Endothelial cell of umbilical vein (primary cell): ENCODE data around the gene SH3RF3. TPM values are rescaled to one million over a fixed set of nuclear protein-coding genes. Genes with fewer than 3 reads are reported as not detected.

Source experiments
- BruUV-seq: library from RNA; stranded (reverse); fragments of 400-500 nt; replicated peaks from 2 replicates; lab custom pipeline; 2021; lab: Mats Ljungman, UMichigan
- CTCF ChIA-PET: fragments of 300-600, 350-600 bp; sonication (Branson Sonifier 250); formaldehyde crosslinking; loops from one replicate; lab custom pipeline; 2021; ENCODE audit warnings: antibody characterized with exemption, inconsistent platforms; lab: Charles Lee
- POLR2A ChIA-PET: fragments of 300-600, 350-600 bp; sonication (Branson Sonifier 250); formaldehyde crosslinking; loops from one replicate; lab custom pipeline; 2021; ENCODE audit warnings: antibody characterized with exemption, inconsistent platforms; lab: Charles Lee
- DNase-seq: peaks from one replicate; pipeline ENCODE4 v3.0.0-alpha.2; 2011; ENCODE audit warnings: low read depth, low spot score
- FAIRE-seq: peaks from 2 replicates; lab custom pipeline; 2011; peaks lifted over from hg19 to GRCh38; lab: Jason Lieb, UNC
- H2AFZ ChIP-seq: 2 replicates; pipeline ENCODE4 v1.6.0; 2012; ENCODE audit warnings: low read depth, low read length, control low read depth, inconsistent platforms
- H3K27ac ChIP-seq: 2 replicates; pipeline ENCODE4 v1.5.1; 2011; ENCODE audit warnings: low read depth, mild to moderate bottlenecking, control low read depth, low read length, moderate library complexity; ENCODE audit not compliant: insufficient read depth
- H3K27me3 ChIP-seq, 2 experiments: 2 replicates each; pipeline versions ENCODE4 v1.6.0 to v1.6.1; 2011; ENCODE audit warnings: low read length in 2 of 2, mixed read lengths in 1 of 2; ENCODE audit not compliant: control insufficient read depth in 2 of 2, insufficient read depth in 2 of 2
- H3K36me3 ChIP-seq, 2 experiments: 2 replicates in 1 of 2; 3 replicates in 1 of 2; pipeline ENCODE4 v1.5.1; 2011; ENCODE audit warnings: low read length in 2 of 2, mild to moderate bottlenecking in 1 of 2, moderate library complexity in 1 of 2; ENCODE audit not compliant: control insufficient read depth in 2 of 2, insufficient read depth in 2 of 2; ENCODE audit errors: extremely low read depth in 1 of 2
- H3K4me1 ChIP-seq: 3 replicates; pipeline ENCODE4 v1.5.1; 2011; ENCODE audit warnings: mild to moderate bottlenecking, low read length; ENCODE audit not compliant: control insufficient read depth, insufficient read depth; ENCODE audit errors: extremely low read depth
- H3K4me2 ChIP-seq: 2 replicates; pipeline ENCODE4 v1.6.1; 2011; ENCODE audit warnings: low read length, control low read depth, mixed read lengths; ENCODE audit not compliant: insufficient read depth
- H3K4me3 ChIP-seq, 3 experiments: fragments of 200-600 bp in 1 of 3; sonication (generic), shearing (Covaris generic) in 1 of 3; replicated peaks in 1 of 3; 2 replicates each; pipeline ENCODE4 v1.5.1; 2011 to 2016; ENCODE audit warnings: control low read depth in 3 of 3, low read length in 3 of 3, mild to moderate bottlenecking in 2 of 3, inconsistent platforms in 1 of 3, low read depth in 1 of 3, moderate library complexity in 1 of 3; ENCODE audit not compliant: insufficient read depth in 1 of 3
- H3K79me2 ChIP-seq: 2 replicates; pipeline ENCODE4 v1.6.0; 2012; ENCODE audit warnings: low read length, inconsistent platforms; ENCODE audit not compliant: control insufficient read depth, insufficient read depth
- H3K9ac ChIP-seq: replicated peaks from 2 replicates; pipeline ENCODE3; 2011; ENCODE audit warnings: low read length, control low read depth; ENCODE audit not compliant: insufficient read depth; ENCODE audit errors: extremely low read depth
- H3K9me1 ChIP-seq: replicated peaks from 3 replicates; pipeline ENCODE4 v1.6.0; 2011; ENCODE audit warnings: mild to moderate bottlenecking, low read length; ENCODE audit not compliant: control insufficient read depth, insufficient read depth; ENCODE audit errors: extremely low read depth
- H3K9me3 ChIP-seq: replicated peaks from 2 replicates; pipeline ENCODE4 v1.5.1; 2012; ENCODE audit warnings: low read length, inconsistent platforms; ENCODE audit not compliant: control insufficient read depth, insufficient read depth
- H4K20me1 ChIP-seq: replicated peaks from 2 replicates; pipeline ENCODE3; 2011; ENCODE audit warnings: mild to moderate bottlenecking, low read length; ENCODE audit not compliant: control insufficient read depth, insufficient read depth; ENCODE audit errors: extremely low read depth
- CTCF ChIP-seq, 2 donors: IDR thresholded peaks; 1 replicate in 1 of 2; 2 replicates in 1 of 2; pipeline ENCODE4 v1.5.1; 2011; ENCODE audit warnings: low read length in 2 of 2, mild to moderate bottlenecking in 2 of 2, moderate library complexity in 2 of 2, control low read depth in 1 of 2, inconsistent platforms in 1 of 2, low read depth in 1 of 2; ENCODE audit not compliant: insufficient read depth in 1 of 2; ENCODE audit errors: extremely low read depth in 1 of 2
- EZH2 ChIP-seq: IDR thresholded peaks from 2 replicates; pipeline ENCODE4 v1.6.1; 2012; ENCODE audit warnings: borderline replicate concordance, low read depth, mild to moderate bottlenecking, moderate library complexity, low read length, inconsistent platforms; ENCODE audit not compliant: severe bottlenecking
- FOS ChIP-seq: IDR thresholded peaks from 2 replicates; pipeline ENCODE4 v1.6.1; 2011; ENCODE audit warnings: mild to moderate bottlenecking, low read length, moderate library complexity, borderline replicate concordance; ENCODE audit not compliant: insufficient read depth
- GATA2 ChIP-seq: IDR thresholded peaks from 2 replicates; pipeline ENCODE4 v1.7.0; 2011; ENCODE audit warnings: low read depth, mild to moderate bottlenecking, moderate library complexity, mixed read lengths, low read length; ENCODE audit not compliant: insufficient read length, insufficient read depth
- JUN ChIP-seq: IDR thresholded peaks from 2 replicates; pipeline ENCODE4 v1.6.1; 2011; ENCODE audit warnings: borderline replicate concordance, low read depth; ENCODE audit not compliant: insufficient read length, insufficient read depth
- MAX ChIP-seq: IDR thresholded peaks from 2 replicates; pipeline ENCODE4 v1.6.1; 2011; ENCODE audit not compliant: insufficient read depth, insufficient read length
- MYC ChIP-seq: IDR thresholded peaks from one replicate; pipeline ENCODE4 v1.6.1; 2011; ENCODE audit warnings: mild to moderate bottlenecking, low read depth, low read length
- POLR2A ChIP-seq: IDR thresholded peaks from 2 replicates; pipeline ENCODE4 v1.6.1; 2012; ENCODE audit warnings: low read depth, mild to moderate bottlenecking, control low read depth, low read length
- POLR2AphosphoS5 ChIP-seq: IDR thresholded peaks from 2 replicates; pipeline ENCODE4 v1.6.1; 2012; ENCODE audit warnings: low read depth, mild to moderate bottlenecking, control low read depth, low read length, moderate library complexity; ENCODE audit not compliant: insufficient read depth
- dilution Hi-C: fragments of 300-500 bp; cut with MboI; formaldehyde crosslinking; loops from one replicate; pipeline ENCODE4 v1.15.0; 2019; ENCODE audit warnings: low sequenced_read_pairs; ENCODE audit not compliant: extremely low pct_ligation_motif_present
- intact Hi-C: fragments of 100-400 bp; cut with micrococcal nuclease; formaldehyde crosslinking; loops from one replicate; pipeline ENCODE4 v1.10.0; 2022
- polyA plus RNA-seq, 4 experiments: library from polyadenylated mRNA; depleted of rRNA in 3 of 4; stranded (reverse) in 3 of 4; unstranded in 1 of 4; fragments of >200 nt; gene quantifications; 2 replicates each; pipeline versions ENCODE4 v1.2.1 to v1.2.3, GENCODE V29; 2011 to 2012; ENCODE audit warnings: missing spikeins in 1 of 4
- total RNA-seq: library from RNA; stranded (reverse); gene quantifications from 2 replicates; pipeline ENCODE4 v1.2.3, GENCODE V29; 2021

The SH3RF3 gene
- total and polyA plus RNA-seq, 2 donors (not counting 3 experiments of a cell fraction or from before 2014, with no cell fraction given): 3.8 to 14.7 TPM

- H3K27ac ChIP-seq: no peak overlapping the region
- DNase-seq: no peak
- CTCF ChIA-PET: interaction anchor here (0.5 to 1.0 kb wide), 2 partner anchors 80 to 324 kb away, joined by 3 read pairs; no protein-coding TSS in a partner anchor
- no peaks in the 10 kb centered on the region for H3K36me3 ChIP-seq
- peaks cover 4% of the 10 kb centered on the region for H3K79me2 ChIP-seq
- intact Hi-C loops (no loop called here), dilution Hi-C loops (no loop called here)
- TF ChIP-seq FOS (no peak), MAX (no peak), MYC (no peak), JUN (no peak), CTCF (IDR thresholded peaks at IDR 0.05; ENCODE audit: extremely low read depth in 1 of 2, insufficient read depth in 1 of 2, low read depth in 1 of 2, low read length in 2 of 2) (no peak), EZH2 (no peak), POLR2A (no peak), GATA2 (no peak), POLR2AphosphoS5 (no peak)
- H3K9me1 ChIP-seq: no peaks in the 10 kb centered on the region
- no peaks in the 10 kb centered on the region for H4K20me1 ChIP-seq
- FAIRE-seq: no peak
- BruUV-seq: no TSS peak
- H3K4me1 ChIP-seq: peaks cover 11% of the 10 kb centered on the region
- H3K4me2 ChIP-seq: no peak overlapping the region
- no peaks in the 10 kb centered on the region for H3K27me3 ChIP-seq
- POLR2A ChIA-PET: no interaction called here
- no peak overlapping the region for H3K4me3 ChIP-seq
- no peak overlapping the region for H3K9ac ChIP-seq
- no peak overlapping the region for H2AFZ ChIP-seq
- H3K9me3 ChIP-seq: no peaks in the 10 kb centered on the region
Observed at GRCh38 chr2:109186656-109187250, 57.7 kb downstream of the SH3RF3 start.
